Activated CD8-positive, alpha-beta T cell treated with anti-CD3 and anti-CD28 coated beads for 36 hours (primary cell): ENCODE data around the gene NBEA. TPM values are rescaled to one million over a fixed set of nuclear protein-coding genes. Genes with fewer than 3 reads are reported as not detected.

Source experiments
- ATAC-seq: fragments of 200-7000 bp; cut with Tn5 transposase; one replicate; pipeline ENCODE4 v1.10.0; 2021; ENCODE audit warnings: mild to moderate bottlenecking, moderate library complexity
- CTCF ChIA-PET: fragments of 350-600 bp; sonication (Branson Sonifier 250); formaldehyde crosslinking; loops from one replicate; lab custom pipeline; 2021; ENCODE audit warnings: antibody characterized with exemption; lab: Charles Lee
- POLR2A ChIA-PET: fragments of 350-600 bp; sonication (Branson Sonifier 250); formaldehyde crosslinking; loops from one replicate; lab custom pipeline; 2021; ENCODE audit warnings: antibody characterized with exemption; lab: Charles Lee
- DNase-seq: peaks from one replicate; pipeline ENCODE4 v3.0.0-alpha.2; 2020
- H3K27ac Mint-ChIP-seq: one replicate; pipeline ENCODE4 v1.8.0; 2021; ENCODE audit warnings: mild to moderate bottlenecking, mixed read lengths
- H3K27me3 Mint-ChIP-seq: one replicate; pipeline ENCODE4 v1.8.0; 2021; ENCODE audit warnings: mixed read lengths
- H3K36me3 Mint-ChIP-seq: one replicate; pipeline ENCODE4 v1.8.0; 2021; ENCODE audit warnings: low read depth, mixed read lengths
- H3K4me1 Mint-ChIP-seq: one replicate; pipeline ENCODE4 v1.8.0; 2021; ENCODE audit warnings: low read depth, mixed read lengths
- H3K4me3 Mint-ChIP-seq: one replicate; pipeline ENCODE4 v1.8.0; 2021; ENCODE audit warnings: mild to moderate bottlenecking, moderate library complexity, mixed read lengths
- H3K9me3 Mint-ChIP-seq: one replicate; pipeline ENCODE4 v1.8.0; 2021; ENCODE audit warnings: mixed read lengths
- CTCF ChIP-seq: fragments of 200-600 bp; IDR thresholded peaks from one replicate; pipeline ENCODE4 v1.8.0; 2022; ENCODE audit warnings: antibody characterized with exemption, mild to moderate bottlenecking
- intact Hi-C: fragments of 100-400 bp; cut with micrococcal nuclease; formaldehyde crosslinking; loops from one replicate; pipeline ENCODE4 v1.10.0; 2022
- total RNA-seq, 2 experiments: library from RNA; stranded (reverse); gene quantifications; one replicate each; pipeline ENCODE4 v1.2.3, GENCODE V29; 2021

The NBEA gene
- total RNA-seq, 2 experiments from 2014 or later: 0.38 to 0.60 TPM

- ChIA-PET POLR2A (no interaction called here), CTCF (no interaction called here)
- intact Hi-C loops: no loop called here
- Mint-ChIP-seq H3K4me3 (no peak overlapping the region), H3K9me3 (no peaks in the 10 kb centered on the region), H3K27ac (no peak overlapping the region), H3K4me1 (no peaks in the 10 kb centered on the region), H3K27me3 (no peaks in the 10 kb centered on the region), H3K36me3 (no peaks in the 10 kb centered on the region)
- DNase-seq (no peak), ATAC-seq (no peak)
- TF ChIP-seq CTCF: no peak
Measured at GRCh38 chr13:35554972-35555623, 613.0 kb downstream of the NBEA start.

GRCh38 chr13:35557475-35557874 is 615.4 kb downstream of the NBEA start:
- TF ChIP-seq CTCF: no peak
- intact Hi-C loops: no loop called here
- ChIA-PET CTCF (no interaction called here), POLR2A (no interaction called here)
- Mint-ChIP-seq H3K36me3 (no peaks in the 10 kb centered on the region), H3K4me1 (no peaks in the 10 kb centered on the region), H3K27ac (no peak overlapping the region), H3K9me3 (no peaks in the 10 kb centered on the region), H3K27me3 (no peaks in the 10 kb centered on the region), H3K4me3 (no peak overlapping the region)
- no peak for DNase-seq
- no peak for ATAC-seq

GRCh38 chr13:35561540-35561939 is 619.5 kb downstream of the NBEA start:
- no peak for TF ChIP-seq CTCF
- Mint-ChIP-seq H3K4me1 (no peaks in the 10 kb centered on the region), H3K36me3 (no peaks in the 10 kb centered on the region), H3K9me3 (no peaks in the 10 kb centered on the region), H3K27me3 (no peaks in the 10 kb centered on the region), H3K4me3 (no peak overlapping the region), H3K27ac (no peak overlapping the region)
- ChIA-PET CTCF (no interaction called here), POLR2A (no interaction called here)
- no peak for ATAC-seq
- intact Hi-C loops: no loop called here
- DNase-seq: no peak

- CTCF ChIA-PET: no interaction called here
- intact Hi-C loops: no loop called here
- H3K4me1 Mint-ChIP-seq: no peaks in the 10 kb centered on the region
- no peaks in the 10 kb centered on the region for H3K9me3 Mint-ChIP-seq
- H3K27ac Mint-ChIP-seq: no peak overlapping the region
- no peak for TF ChIP-seq CTCF
- POLR2A ChIA-PET: no interaction called here
- no peaks in the 10 kb centered on the region for H3K36me3 Mint-ChIP-seq
- no peaks in the 10 kb centered on the region for H3K27me3 Mint-ChIP-seq
- no peak for ATAC-seq
- no peak overlapping the region for H3K4me3 Mint-ChIP-seq
- no peak for DNase-seq
Measured at GRCh38 chr13:35565273-35565672, 623.2 kb downstream of the NBEA start.

GRCh38 chr13:35566340-35566739 is 624.3 kb downstream of the NBEA start:
- ChIA-PET CTCF (no interaction called here), POLR2A (no interaction called here)
- intact Hi-C loops: no loop called here
- no peak overlapping the region for H3K4me3 Mint-ChIP-seq
- no peak for DNase-seq
- H3K36me3 Mint-ChIP-seq: no peaks in the 10 kb centered on the region
- no peaks in the 10 kb centered on the region for H3K4me1 Mint-ChIP-seq
- no peaks in the 10 kb centered on the region for H3K27me3 Mint-ChIP-seq
- H3K27ac Mint-ChIP-seq: no peak overlapping the region
- no peak for TF ChIP-seq CTCF
- ATAC-seq: no peak
- no peaks in the 10 kb centered on the region for H3K9me3 Mint-ChIP-seq
